Epithelial cell of proximal tubule (primary cell): ENCODE measurements around the gene SLC25A23. TPM values are rescaled to one million over a fixed set of nuclear protein-coding genes. Genes with fewer than 3 reads are reported as not detected.

Experiments
- DNase-seq: peaks from one replicate; pipeline ENCODE4 v3.0.0-alpha.2; 2011; ENCODE audit warnings: low read depth
- H3K4me3 ChIP-seq: 2 replicates; pipeline ENCODE4 v1.5.1; 2011; ENCODE audit warnings: low read depth, mild to moderate bottlenecking, low read length
- total RNA-seq: library from RNA; depleted of rRNA; stranded (reverse); fragments of >200 nt; gene quantifications from 2 replicates; pipeline ENCODE4 v1.2.3, GENCODE V29; 2015
- TF ChIP-seq, protein P1 (sequence below): conservative IDR thresholded peaks from 2 replicates; pipeline ENCODE4 v1.5.1; 2012; ENCODE audit warnings: low read depth, mild to moderate bottlenecking, low read length

The SLC25A23 gene
- total RNA-seq, 1 donor from 2014 or later = 34.1 TPM

DNA sequence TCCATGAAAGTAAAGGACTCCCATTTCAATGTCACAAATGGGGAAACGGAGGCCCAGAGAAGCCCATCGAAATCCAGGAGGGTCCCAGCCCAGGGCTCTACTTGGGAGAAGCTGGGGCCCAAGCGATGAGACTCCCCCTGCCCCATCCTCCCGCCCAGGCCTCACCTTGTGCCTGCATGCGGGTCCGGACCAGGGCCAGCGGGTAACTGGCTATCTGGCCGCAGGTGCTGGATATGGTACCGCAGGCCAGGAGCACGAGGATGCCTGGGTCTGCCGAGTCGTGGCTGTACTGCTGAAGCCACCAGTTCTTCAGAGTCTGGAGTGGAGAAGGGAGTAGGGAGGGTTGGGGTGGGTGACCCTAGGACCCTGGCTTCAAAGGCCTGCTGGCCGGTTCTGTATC lies 15.6 kb downstream of the SLC25A23 start:
- TF ChIP-seq, protein P1, sequence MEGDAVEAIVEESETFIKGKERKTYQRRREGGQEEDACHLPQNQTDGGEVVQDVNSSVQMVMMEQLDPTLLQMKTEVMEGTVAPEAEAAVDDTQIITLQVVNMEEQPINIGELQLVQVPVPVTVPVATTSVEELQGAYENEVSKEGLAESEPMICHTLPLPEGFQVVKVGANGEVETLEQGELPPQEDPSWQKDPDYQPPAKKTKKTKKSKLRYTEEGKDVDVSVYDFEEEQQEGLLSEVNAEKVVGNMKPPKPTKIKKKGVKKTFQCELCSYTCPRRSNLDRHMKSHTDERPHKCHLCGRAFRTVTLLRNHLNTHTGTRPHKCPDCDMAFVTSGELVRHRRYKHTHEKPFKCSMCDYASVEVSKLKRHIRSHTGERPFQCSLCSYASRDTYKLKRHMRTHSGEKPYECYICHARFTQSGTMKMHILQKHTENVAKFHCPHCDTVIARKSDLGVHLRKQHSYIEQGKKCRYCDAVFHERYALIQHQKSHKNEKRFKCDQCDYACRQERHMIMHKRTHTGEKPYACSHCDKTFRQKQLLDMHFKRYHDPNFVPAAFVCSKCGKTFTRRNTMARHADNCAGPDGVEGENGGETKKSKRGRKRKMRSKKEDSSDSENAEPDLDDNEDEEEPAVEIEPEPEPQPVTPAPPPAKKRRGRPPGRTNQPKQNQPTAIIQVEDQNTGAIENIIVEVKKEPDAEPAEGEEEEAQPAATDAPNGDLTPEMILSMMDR = no peak
- no peak for DNase-seq
- H3K4me3 ChIP-seq = no peak overlapping the region

DNA sequence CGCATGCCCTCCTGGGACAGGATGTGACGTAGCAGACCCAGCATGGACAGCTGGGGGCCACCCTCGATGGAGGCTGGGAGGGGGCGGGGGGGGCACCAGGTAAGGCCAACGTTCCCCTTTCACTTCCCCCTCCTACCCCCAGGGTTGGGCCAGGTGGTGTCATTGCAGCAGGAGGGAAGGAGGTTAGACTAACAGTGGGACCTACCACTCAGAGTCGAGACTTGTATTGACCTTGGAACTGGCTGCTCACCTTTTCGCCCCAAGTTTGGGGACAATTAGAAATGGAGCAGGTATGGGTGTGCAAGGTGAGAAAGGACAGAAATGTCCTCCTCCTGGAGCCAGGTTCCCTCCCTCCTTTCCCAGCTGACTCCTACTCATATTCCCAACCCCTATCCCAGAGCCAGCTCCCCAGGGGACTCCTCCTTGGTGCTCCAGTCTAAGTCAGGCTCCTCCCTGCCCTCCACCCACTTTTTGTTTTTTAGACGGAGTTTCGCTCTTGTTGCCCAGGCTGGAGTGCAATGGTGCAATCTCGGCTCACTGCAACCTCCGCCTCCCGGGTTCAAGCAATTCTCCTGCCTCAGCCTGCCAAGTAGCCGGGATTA lies 17.4 kb downstream of the SLC25A23 start:
- DNase-seq = no peak
- TF ChIP-seq, protein P1 = no peak
- no peak overlapping the region for H3K4me3 ChIP-seq

DNA sequence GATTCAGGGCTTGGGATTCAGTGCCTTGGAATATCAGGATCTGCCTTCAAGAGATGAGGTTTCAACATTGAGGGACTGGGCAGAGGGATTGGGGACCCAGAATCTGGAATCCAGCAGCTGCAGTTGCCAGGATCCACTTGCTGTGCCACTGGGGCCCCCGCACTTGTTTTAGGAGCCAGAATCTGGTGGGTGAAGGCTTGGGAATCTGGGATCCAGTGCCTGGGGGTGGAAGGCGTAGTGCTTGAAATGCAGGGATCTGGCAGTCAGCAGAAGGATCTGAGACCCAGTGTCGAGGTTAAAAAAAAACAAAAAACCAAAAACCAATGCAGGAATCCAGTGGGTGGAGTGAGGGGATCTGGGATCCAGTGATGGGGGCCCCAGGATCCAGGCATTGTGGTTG lies 18.7 kb downstream of the SLC25A23 start:
- no peak for DNase-seq
- H3K4me3 ChIP-seq = no peak overlapping the region
- TF ChIP-seq, protein P1 = no peak

DNA sequence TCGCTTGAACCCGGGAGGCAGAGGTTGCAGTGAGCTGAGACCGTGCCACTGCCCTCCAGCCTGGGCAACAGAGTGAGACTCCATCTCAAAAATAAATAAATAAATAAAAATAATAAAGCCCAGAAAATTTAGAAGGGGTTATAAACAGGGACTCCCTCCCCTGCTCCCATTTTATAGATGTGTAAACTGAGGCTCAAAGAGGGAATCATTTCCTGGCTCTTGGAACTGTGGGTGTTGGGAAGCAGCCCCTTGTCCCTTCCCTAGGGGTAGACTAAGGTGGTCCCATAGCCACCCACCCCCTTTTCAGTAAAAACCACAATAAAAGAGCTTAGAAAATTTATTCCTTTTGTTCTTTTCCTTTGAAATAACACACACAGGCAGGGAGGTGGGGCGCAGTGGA lies 19.8 kb downstream of the SLC25A23 start:
- no peak overlapping the region for H3K4me3 ChIP-seq
- TF ChIP-seq, protein P1 = no peak
- no peak for DNase-seq

DNA sequence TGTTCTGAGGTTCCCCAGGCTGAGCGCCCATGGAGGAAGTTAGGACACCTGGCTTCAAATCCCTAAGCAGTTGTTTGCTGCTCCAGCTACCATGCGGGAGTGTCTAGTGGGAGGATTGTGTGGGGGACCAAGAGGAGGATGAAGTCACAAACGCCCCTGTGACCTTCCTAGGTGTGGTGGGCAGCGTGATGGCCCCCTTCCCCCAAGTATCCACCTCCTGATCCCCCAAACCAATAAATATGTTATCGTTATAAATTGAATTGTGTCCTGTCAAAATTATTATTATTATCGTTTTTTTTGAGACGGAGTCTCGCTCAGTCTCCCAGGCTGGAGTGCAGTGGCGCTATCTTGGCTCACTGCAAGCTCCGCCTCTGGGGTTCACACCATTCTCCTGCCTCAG lies 25.9 kb downstream of the SLC25A23 start, which contains the start of gene SLC25A41:
TSS of gene SLC25A41 (minus strand) at position 101 of the 400 bp plus-strand sequence. CDS start at position 31, 70 bp downstream.
- DNase-seq = no peak
- H3K4me3 ChIP-seq = no peak within 1 kb of the TSS
- TF ChIP-seq, protein P1 = no peak

DNA sequence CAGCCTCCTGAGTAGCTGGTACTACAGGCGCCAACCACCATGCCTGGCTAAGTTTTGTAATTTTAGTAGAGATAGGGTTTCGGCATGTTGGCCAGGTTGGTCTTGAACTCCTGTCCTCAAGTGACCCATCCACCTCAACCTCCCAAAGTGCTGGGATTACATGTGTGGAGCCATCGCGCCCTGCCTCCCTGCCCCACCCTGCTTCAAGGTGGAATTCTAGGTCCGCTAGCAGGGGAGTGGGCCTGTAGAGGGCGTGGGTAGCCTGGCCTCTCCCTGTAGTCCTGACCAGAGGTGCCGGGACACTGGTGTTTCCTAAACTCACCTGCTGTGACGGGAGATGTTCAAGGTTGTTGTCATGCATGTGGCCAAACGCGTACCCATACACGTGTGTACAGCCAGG lies 26.4 kb downstream of the SLC25A23 start:
- no peak for DNase-seq
- TF ChIP-seq, protein P1 = no peak
- no peak overlapping the region for H3K4me3 ChIP-seq

DNA sequence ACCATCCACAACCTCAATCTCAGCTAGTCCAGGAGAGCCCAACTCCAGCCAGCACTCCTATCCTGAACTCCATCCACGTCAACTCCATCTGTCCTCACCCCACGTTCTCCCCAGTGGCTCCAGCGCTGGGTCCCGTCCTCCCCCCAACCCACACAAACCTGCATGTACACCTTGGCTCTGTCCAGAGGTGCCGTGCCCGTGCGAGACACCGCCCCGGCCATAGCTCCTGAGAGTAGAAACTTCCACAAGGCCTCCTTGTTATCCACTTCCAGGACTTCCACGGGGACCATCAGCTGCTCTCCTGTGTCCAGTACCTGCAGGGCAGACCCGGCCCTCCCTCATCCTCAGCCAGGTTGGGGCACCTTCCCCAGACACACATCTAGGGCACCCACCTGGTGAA lies 27.7 kb downstream of the SLC25A23 start:
- TF ChIP-seq, protein P1 = no peak
- DNase-seq = no peak
- H3K4me3 ChIP-seq = no peak overlapping the region
